ENCODE data around the gene CCL25. TPM values are rescaled to one million over a fixed set of nuclear protein-coding genes. Genes with fewer than 3 reads are reported as not detected.

CCL25 gene
- total RNA-seq, 1 donor from 2014 or later, result not detected

GRCh38 chr19:8079988-8080387, 27.4 kb downstream of the CCL25 start:
- TF ChIP-seq CTCF (conservative IDR thresholded peaks at IDR 0.05; ENCODE audit: low read depth, low read length), result no peak
- DNase-seq (ENCODE audit: low read depth), result no peak
- H3K4me3 ChIP-seq (ENCODE audit: low read depth, low read length), result no peak overlapping the region

GRCh38 chr19:8080832-8081231, 28.3 kb downstream of the CCL25 start:
- TF ChIP-seq CTCF (conservative IDR thresholded peaks at IDR 0.05; ENCODE audit: low read depth, low read length), result no peak
- no peak overlapping the region for H3K4me3 ChIP-seq (ENCODE audit: low read depth, low read length)
- DNase-seq (ENCODE audit: low read depth), result no peak

GRCh38 chr19:8081569-8082550, 29.3 kb downstream of the CCL25 start:
- DNase-seq (ENCODE audit: low read depth), result no peak
- TF ChIP-seq CTCF (conservative IDR thresholded peaks at IDR 0.05; ENCODE audit: low read depth, low read length), result no peak
- no peak overlapping the region for H3K4me3 ChIP-seq (ENCODE audit: low read depth, low read length)

GRCh38 chr19:8083141-8083540, 30.6 kb downstream of the CCL25 start:
- TF ChIP-seq CTCF (conservative IDR thresholded peaks at IDR 0.05; ENCODE audit: low read depth, low read length), result no peak
- H3K4me3 ChIP-seq (ENCODE audit: low read depth, low read length), result no peak overlapping the region
- no peak for DNase-seq (ENCODE audit: low read depth)

- no peak for TF ChIP-seq CTCF (conservative IDR thresholded peaks at IDR 0.05; ENCODE audit: low read depth, low read length)
- DNase-seq (ENCODE audit: low read depth), result no peak
- H3K4me3 ChIP-seq (ENCODE audit: low read depth, low read length), result no peak overlapping the region
Observed at GRCh38 chr19:8084152-8084551, 31.6 kb downstream of the CCL25 start.

- no peak for TF ChIP-seq CTCF (conservative IDR thresholded peaks at IDR 0.05; ENCODE audit: low read depth, low read length)
- no peak for DNase-seq (ENCODE audit: low read depth)
- H3K4me3 ChIP-seq (ENCODE audit: low read depth, low read length), result no peak overlapping the region
Observed at GRCh38 chr19:8085598-8086408, 33.2 kb downstream of the CCL25 start.

Data from epithelial cell of proximal tubule (primary cell).